Neural cell (in vitro differentiated cells): Measurements from ENCODE around the gene DCANP1.

Source experiments
- CTCF ChIP-seq: fragments of 450-650 bp; IDR thresholded peaks from 2 replicates; pipeline ENCODE4 v1.5.1; 2014; ENCODE audit warnings: antibody characterized with exemption, mild to moderate bottlenecking, moderate library complexity; ENCODE audit not compliant: poor library complexity, severe bottlenecking
- EZH2 ChIP-seq: fragments of 200-600, 300-800 bp; shearing (Covaris generic), sonication (generic); IDR thresholded peaks from 2 replicates; pipeline ENCODE4 v1.6.1; 2014; ENCODE audit warnings: antibody characterized with exemption, low read length, borderline replicate concordance, mild to moderate bottlenecking; ENCODE audit not compliant: insufficient read depth, poor library complexity, severe bottlenecking
- POLR2AphosphoS5 ChIP-seq: IDR thresholded peaks from 2 replicates; pipeline ENCODE4 v1.6.1; 2012
- RAD21 ChIP-seq: fragments of 450-650 bp; conservative IDR thresholded peaks from 2 replicates; pipeline ENCODE4 v1.6.1; 2014; ENCODE audit warnings: antibody characterized with exemption, mild to moderate bottlenecking, moderate library complexity
- TAF1 ChIP-seq: IDR thresholded peaks from 2 replicates; pipeline ENCODE4 v1.6.1; 2012; ENCODE audit warnings: low read depth

- no peak for TF ChIP-seq CTCF
- no peak for TF ChIP-seq RAD21
- no peak for TF ChIP-seq POLR2AphosphoS5
- TF ChIP-seq EZH2, result no peak
- TF ChIP-seq TAF1, result no peak
Observed at GRCh38 chr5:135491038-135491551, 43.9 kb upstream of the DCANP1 start.
